AG08395 (cell line): ENCODE measurements around the gene TCTN1.
"Not testable (repeated sequence)": the region's sequence is repeated elsewhere in the genome, so short reads cannot be mapped to it uniquely, and the experiment has no call there.

Experiments used
- DNase-seq: peaks from one replicate; pipeline ENCODE4 v3.0.0; 2012; ENCODE audit warnings: mixed read lengths, low spot score

TCTN1 gene

DNA sequence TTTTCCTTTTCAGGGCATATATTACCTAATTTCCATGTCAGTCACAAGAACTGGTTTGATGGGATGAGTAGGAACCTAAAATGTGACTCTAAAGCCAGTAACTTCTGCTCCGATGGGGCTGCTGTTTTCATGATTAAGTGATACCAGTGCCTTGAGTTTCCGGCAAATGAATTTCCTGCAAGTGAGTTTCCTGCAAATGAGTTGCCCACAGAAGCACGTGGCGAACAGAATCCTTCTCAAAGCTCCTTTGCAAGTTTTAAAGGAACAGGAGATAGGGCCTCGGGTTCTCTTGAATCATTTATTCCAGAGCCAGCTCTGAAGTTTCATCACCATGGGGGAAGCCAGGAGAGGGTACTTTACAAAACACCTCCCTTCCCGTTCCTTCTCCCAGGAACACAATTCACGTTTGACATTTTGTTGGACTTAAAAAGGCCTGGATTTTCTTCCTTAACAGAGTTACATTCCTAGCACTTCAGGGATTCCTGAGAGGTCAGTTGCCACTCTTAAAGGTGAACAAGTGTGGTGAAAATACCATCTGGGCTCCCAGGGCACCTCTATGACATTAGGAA is 28.6 kb upstream of the TCTN1 start:
- DNase-seq = peak; percentile 15

DNA sequence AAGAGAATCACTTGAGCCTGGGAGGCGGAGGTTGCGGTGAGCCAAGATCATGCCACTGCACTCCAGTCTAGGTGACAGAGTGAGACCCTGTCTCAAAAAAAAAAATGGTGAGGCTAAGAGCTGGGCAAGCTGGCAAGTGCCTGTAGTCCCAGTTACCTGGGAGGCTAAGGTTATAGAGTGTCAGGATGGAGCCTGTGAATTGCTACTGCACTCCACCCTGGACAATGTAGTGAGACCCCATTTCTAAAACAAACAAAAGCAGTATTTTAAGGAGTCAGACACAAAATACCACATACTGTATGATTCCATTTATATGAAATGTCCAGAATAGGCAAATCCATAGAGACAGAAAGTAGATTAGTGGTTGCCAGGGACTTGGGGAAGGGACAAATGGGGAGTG is 26.8 kb upstream of the TCTN1 start:
- DNase-seq = not testable (repeated sequence)

DNA sequence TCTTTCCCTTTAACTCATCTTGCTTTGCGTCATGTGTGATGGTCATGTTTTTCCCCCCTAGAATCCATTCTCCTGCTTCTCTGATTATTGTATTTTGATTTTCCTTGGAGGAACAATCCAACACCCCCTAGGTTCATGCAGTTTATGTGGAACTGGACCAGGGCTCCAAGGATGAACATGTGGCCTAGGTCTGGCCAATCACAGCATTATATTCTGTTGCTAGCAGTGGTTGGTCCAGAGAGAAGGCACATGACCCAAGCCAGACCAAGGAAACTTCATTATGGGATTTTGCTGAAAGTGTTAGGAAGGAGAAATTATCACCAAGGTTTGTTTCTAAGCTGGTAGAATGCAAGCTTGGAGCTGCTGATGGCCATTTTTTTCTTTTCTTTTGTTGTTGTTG is 23.9 kb upstream of the TCTN1 start:
- DNase-seq = no peak

DNA sequence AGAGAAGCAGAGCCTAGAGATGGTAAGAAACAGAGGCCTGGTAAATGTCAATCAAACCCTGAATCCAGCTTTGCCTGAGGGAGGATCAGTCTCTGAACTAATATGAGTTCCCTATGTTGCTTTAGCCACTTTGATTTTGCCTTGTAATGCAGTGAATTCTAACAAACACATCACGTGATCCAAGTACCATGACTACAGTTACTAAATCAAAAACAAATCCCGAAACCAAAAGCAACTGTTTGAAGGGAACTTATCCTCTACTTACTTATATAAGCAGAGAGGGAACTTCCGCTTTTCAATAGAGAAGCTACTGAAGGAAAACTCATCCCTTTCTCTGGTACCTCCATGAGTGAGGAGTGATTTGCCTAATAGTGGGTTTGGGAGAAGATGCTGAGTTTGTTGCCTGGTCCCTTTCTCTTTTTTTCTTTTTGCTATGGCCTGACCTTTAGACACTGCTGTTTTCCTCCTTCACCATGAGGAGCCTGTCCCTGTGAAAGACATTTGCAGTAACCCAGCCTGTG is 23.1 kb upstream of the TCTN1 start:
- peak; percentile 82 for DNase-seq

DNA sequence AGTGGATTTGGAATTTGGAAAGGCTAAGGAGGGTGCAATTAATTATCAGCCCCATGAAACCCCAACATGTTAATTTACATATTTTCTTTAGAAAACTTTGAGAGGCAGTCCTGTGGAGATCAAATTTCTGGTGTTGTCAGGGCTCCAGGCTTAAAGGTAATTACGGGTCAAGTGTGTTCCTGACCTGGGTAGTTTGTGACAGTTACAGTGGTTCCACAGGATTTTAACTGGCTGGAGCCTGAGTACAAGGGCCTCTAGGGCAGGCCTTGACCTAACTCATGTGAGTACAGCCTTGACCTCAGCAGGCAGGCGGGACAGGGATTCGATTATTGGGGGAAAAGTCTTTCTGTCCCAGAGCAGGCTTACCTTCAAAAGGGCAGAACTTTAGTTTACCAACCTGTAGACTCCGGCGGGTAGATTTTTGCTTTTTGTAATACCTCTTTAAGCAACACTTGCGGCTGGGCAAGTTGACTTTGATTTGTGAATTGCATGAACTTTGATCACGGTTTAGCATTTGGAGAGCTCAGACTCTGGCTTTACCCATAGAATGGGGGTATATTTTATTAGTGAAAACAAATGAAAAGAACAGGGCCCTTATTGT is 22.4 kb upstream of the TCTN1 start:
- DNase-seq = no peak

DNA sequence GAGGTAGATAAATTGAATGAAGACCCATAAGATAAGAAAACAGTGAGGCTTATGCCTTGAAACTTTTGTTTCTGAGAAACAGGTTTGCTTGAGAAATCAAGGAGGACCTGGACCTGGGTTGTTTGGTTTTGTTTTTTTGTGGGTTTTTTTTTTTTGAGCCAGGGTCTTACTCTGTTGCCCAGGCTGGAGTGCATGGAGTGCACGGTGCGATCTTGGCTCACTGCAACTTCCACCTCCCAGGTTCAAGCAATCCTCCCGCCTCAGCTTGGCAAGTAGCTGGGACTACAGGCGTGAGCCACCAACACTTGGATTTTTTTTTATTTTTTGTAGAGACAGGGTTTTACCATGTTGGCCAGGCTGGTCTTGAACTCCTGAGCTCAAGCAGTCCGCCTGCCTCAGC is 21.9 kb upstream of the TCTN1 start:
- no peak for DNase-seq

DNA sequence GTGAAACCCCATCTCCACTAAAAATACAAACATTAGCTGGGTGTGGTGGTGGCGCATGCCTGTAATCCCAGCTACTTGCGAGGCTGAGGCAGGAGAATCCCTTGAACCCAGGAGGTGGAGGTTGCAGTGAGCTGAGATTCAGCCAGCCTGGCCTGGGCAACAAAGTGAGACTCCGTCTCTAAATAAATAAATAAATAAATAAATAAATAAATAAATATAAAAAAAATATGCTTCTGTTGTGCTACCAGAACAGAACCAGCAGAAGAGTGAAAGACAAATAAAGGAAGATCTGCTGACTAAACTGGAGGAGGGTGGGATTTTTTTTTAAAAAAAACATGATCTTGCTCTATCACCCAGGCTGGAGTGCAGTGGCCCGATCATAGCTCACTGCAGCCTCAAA is 21.0 kb upstream of the TCTN1 start:
- not testable (repeated sequence) for DNase-seq

DNA sequence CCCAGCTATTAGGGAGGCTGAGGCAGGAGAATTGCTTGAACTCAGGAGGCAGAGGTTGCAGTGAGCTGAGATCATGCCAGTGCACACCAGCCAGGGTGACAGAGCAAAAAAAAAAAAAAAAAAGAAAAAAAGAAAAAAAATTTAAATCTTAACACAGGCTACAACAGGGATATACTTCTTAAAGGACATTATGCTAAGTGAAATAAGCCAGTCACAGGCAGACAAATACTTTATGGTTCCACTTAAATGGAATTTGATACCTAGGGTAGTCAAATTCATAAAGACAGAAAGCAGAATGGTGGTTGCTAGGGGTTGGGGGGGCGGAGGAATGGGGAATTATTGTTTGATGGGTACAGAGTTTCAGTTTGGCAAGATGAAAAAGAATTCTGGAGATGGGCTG is 16.0 kb upstream of the TCTN1 start:
- no peak for DNase-seq

DNA sequence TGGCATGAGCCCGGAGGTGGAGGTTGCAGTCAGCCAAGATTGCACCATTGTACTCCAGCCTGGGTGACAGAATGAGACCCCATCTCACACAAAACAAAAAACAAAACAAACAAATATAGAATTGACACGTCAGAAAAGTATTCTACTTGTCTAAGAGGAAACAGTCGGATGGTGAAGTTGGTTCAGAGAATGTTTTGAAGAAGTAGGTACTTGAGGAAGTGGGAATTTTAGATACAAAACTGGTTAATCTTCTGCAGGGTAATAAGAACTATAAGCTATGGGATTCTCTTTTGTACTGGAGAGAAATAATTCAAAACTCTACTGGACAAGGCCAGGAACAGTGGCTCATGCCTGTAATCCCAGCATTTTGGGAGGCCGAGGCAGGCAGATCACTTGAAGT is 14.6 kb upstream of the TCTN1 start:
- no peak for DNase-seq

DNA sequence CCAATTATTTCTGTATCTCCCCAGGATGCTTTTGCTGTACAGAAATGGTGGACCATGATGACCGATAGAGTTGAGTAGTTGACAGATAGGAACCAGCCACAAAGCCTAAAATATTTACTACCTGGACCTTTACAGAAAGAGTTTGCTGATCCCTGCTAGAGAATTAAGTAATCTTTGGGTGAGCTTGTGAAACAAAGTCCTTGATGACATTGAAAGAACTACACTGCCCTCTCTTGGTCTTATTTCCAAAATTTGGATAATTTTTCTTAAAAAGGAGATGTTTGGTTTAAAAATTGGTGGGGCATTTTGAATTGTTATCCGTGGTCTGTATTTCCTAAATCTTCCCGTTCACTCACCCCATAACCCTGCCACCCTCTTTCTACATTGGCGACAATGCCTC is 13.7 kb upstream of the TCTN1 start:
- DNase-seq = peak; percentile 63

DNA sequence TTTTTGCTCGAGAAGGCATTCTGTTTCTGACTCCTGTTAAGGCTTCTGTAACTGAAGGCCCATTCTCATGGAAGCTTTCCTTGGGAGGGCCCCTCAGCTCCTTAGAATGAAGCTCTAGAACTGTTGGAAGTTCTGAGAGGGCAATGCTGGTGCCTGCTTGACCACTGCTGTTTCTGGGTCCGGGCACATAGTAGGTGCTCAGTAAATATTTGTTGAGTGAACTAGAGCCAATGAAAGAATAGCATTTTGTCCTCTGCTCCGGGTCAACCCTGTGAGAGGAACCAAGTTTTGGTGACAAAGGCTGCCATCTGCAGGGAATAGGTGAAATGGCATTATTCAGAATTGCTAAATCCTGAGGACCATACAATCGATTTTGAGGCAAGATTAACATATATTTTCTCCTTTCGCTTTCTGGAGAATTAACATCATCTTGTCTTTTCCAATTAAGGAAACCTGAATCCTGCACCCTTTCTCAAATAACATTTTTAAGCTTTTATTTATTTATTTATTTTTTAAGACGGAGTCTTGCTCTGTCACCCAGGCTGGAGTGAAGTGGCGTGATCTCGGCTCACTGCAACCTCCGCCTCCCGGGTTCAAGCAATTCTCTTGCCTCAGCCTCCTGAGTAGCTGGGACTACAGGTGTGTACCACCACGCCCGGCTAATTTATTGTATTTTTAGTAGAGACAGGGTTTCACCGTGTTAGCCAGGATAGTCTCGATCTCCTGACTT is 11.7 kb upstream of the TCTN1 start:
- DNase-seq = peak; percentile 78

DNA sequence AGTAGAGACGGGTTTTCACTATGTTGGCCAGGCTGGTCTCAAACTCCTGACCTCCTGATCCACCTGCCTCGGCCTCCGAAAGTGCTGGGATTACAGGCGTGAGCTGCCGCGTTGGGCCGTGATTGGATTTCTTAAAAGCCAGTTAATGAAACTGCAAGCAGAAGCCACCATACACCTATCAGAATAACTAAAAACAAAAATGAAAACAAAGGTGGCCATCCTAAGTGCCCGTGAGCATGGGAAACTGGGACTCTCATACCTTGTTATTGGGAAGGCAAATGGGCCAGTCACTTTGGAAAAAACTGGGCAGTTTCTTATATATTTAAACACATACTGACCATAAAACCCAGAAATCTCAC is 7.7 kb upstream of the TCTN1 start:
- DNase-seq = no peak

DNA sequence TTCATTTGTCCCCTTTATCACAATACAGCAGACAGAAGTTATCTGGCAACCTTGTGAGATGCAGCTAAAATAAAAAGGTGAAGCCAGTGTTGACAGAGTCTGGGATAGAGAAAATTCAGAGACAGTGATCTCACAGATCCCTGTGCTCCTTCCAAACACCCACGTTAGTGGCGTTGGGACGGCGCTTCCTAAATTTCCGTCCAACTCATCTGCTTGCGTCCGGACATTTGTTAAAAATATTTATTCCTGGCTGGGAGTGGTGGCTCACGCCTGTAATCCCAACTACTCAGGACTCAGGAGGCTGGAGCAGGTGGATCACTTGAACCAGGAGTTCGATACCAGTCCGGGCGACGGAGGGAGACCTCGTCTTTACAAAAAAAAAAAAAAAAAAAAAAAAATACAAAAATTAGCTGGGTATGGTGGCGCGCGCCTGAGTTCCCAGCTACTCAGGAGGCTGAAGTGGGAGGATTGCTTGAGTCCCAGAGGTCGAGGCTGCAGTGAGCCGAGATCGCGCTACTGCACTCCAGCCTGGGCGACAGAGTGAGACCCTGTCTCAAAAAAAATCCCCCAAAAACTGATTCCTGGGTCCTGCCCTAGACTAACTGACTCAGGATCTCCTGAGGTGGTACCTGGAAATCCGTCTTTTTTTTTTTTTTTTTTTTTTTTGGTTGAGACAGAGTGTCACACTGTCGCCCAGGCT is 708 bp upstream of the TCTN1 start:
- no peak for DNase-seq

DNA sequence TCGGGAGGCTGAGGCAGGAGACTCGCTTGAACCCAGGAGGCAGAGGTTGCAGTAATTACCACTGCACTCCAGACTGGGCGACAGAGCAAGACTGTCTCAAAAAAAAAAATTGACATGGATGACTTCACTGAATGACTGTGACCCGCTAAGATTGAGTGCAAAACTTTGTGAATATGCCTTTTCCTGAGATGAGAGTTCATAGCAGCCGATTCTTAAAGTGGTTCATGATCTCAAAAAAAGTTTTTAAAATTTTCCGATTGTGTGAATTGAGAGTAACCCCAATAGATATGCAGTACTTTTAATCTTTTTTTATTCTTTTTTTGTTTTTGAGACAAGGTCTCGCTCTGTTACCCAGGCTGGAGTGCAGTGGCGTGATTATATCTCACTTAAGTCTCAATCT is 1.2 kb downstream of the TCTN1 start:
- DNase-seq = no peak

DNA sequence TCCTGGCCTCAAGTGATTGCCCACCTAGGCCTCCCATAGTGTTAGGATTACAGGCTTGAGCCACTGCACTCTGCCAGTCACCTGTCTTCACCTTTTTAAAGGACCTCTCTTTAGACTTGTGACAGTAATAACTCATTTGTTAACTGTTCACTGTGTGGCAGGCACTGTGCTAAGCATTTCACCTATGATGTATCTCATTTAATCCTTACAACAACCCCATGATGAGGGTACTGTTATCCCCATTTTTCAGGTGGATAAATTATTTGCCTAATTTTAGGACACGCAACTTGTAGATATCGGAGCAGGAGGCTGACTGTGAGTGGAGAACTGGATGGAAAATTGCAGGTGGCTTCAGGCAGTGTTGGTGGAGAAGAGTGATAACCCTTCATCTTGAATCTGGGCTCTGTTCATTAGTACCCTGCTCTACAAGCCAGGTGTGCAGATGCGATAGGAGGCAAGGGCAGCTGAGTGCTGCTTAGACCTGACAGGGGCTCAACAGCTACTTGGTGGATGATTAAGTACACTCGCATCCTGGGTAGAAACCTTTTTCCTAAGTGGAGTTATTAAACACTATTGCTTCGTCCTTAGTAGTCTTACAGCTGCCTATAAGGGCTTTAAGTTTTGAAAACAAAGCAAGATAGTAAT is 2.7 kb downstream of the TCTN1 start:
- DNase-seq = no peak

DNA sequence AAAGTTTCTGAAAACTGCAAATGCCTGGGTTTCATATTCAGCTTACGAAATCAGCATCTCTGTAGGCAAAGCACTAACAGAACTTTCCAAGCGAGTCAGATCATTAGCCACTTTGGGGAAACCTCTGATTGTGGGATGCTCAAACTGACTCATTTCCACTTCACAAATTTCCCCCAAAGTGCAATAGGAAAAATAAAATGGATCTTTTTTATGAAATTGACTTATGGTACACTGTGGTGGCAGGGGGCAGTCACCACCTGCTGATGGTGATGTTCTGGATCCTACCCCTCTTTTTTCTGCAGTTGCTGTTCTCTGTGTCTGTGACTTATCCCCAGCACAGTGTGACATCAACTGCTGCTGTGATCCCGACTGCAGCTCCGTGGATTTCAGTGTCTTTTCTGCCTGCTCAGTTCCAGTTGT is 5.6 kb downstream of the TCTN1 start:
- no peak for DNase-seq

DNA sequence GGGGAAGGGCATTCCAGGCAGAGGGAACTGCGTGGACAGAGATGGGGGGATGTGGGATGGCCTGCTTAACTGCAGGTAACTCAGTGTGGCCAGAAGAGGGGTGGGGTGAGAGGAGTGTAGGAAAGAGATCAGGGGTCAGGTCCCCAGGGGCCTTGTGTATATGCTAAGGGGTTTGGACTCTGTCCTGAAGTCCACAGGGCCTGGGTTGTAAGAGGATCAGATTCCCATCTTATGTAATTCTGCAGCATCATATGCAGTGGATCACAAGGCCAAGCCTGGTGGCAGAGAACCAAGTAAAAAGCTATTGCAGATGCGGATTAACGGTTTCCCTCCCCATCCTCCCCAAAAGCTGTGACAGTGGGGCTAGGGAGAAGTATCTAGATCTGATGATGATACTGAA is 8.7 kb downstream of the TCTN1 start:
- no peak for DNase-seq

DNA sequence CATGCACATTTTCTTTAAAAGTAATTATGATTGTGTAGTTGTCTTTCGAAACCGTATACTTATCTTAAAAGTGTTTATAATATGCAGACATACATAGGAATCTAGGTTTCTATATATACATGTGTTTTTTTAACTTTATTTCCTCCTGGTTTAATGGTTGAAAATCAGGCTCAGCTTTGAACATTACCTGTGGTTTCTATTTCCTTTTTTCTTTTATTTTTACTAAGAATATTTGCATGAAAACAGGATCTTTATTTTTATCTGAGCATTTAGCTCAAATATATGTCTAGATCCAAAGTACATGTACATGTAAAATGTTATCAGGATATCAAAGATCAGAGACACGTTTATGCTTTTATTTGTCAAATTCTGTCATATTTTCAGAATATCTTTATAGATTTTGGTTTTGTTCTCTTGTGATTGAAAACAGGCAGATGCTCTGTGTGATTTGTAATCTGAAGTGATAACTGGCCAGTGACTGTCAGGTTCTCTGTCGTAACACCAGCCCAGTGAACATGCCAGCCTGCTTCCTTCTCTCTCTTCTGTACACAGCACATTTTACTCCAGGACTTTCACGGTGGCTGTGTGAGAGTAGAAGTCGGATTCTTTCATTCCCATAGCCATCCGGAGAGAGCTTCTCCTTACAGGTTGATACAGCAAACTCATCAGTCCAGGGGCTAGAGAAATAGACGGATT is 13.7 kb downstream of the TCTN1 start:
- no peak for DNase-seq

DNA sequence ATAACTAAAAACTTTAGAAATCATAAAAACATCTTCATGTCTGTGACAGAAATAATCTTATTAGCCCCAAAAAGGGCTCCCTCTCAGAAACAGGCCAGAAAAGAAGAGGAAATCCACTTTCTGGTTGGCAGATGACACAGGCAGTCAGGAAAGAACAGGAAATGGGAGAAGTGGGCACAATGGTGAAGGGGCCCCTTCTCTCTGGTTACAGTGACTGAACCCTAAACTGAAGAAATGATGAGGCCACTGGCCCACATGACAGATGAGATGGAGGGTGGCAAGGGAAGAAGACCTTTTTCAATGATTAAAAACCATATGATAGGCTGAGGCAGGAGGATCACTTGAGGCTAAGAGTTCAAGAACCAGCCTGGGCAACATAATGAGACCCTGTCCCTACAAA is 21.1 kb downstream of the TCTN1 start:
- no peak for DNase-seq

DNA sequence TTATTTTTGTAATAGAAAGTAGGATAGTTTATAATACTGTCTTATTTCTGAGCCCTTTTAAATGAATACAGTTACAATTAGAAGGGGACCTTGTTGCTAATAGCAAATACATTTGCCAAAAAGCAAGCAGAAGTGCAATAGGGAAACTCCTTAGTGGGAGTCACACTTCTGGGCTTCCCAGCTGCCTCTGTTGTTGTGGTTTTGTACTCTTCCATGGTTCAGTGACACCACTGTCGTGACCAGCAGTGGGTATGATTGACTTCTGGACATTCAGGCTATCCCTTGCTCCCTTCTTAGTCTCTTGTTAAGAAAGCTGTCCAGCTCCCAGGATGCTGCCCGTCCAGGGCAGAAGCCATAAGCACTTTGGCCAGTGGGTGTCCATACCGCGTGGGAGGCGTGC is 22.6 kb downstream of the TCTN1 start:
- DNase-seq = no peak

DNA sequence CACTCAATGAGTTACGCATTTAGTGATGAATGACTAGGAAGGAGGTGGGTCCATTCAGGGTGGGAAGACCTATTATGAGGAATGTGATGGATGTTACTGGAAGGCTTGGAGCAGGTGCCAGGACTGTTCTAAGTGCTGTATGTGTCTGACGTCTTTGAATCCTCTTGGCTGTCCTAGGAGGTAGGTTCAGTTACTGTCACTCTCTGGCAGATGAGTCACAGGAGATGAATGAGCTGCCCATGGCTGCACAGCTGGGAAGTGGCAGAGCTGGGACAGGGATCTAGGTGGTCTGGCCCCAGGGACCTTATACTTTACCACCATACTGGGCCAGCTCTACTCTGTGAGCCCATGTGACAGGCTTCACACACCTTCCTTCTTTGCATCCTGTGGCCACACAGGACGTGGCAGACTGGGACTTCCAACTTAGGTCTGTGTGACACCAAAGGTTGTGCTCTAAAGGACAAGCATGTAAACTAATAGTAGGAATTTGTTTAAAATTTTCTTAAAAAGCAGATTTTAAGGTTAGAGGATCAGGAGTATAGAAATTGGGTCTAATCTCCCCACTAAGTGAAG is 24.0 kb downstream of the TCTN1 start:
- DNase-seq = no peak

DNA sequence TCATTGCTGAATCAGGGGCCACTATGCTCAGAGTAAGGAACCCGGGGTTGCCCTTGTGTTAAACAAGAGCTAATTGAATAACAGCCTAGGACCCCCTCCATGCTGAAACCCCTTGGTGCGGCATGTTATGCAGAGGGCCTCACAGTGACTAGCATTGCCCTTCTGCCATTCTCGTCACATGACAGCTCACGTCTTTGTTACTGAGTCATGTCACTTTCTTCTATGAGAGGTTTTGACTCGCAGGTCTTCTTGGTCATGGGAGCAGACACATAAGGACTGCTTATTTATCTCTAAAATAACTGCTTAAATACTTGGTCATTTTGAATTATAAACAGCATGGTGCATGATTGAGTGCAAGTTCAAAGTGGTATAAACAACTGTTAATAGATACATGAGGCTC is 24.9 kb downstream of the TCTN1 start:
- DNase-seq = no peak
